ENCODE measurements around the gene DIPK2A.

DNA sequence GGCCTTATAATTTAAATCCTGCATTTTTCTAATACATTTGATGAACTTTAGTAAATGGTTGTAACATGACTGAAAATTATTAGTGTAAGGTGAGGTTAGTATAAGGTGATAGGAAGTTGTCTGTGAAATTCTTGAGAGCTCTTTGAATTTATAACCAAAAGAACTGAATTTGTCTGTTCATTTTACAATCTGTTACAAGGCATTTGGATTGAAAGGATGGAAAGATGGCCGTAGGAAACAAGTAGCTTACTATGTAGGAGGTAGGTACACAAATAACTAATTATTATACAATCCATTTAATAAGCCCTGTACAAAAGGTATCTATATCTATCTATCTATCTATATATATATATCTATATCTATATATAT lies 6.6 kb downstream of the DIPK2A start:
- TF ChIP-seq GATA2 (IDR thresholded peaks at IDR 0.05; ENCODE audit: low read depth, low read length) (no peak), GATA3 (IDR thresholded peaks at IDR 0.05; ENCODE audit: low read depth, low read length) (no peak)
